BE2C (cell line): ENCODE measurements around the gene FERMT2. TPM values are rescaled to one million over a fixed set of nuclear protein-coding genes. Genes with fewer than 3 reads are reported as not detected.
A peak's percentile ranks its signal among the peaks of the same experiment; 100 is the strongest.

Experiments used
- DNase-seq: peaks from one replicate; pipeline ENCODE4 v3.0.0-alpha.2; 2020
- H3K27me3 ChIP-seq: fragments of 250-450 bp; sonication (Bioruptor Pico); 2 replicates; pipeline ENCODE4 v1.5.1; 2020; ENCODE audit warnings: mild to moderate bottlenecking
- H3K36me3 ChIP-seq: fragments of 250-450 bp; sonication (Bioruptor Pico); 2 replicates; pipeline ENCODE4 v1.5.1; 2020; ENCODE audit warnings: mild to moderate bottlenecking
- H3K4me1 ChIP-seq: fragments of 250-450 bp; sonication (Bioruptor Pico); 2 replicates; pipeline ENCODE4 v1.5.1; 2020
- H3K4me3 ChIP-seq: 2 replicates; pipeline ENCODE4 v1.5.1; 2011; ENCODE audit warnings: low read depth, low read length
- H3K9me3 ChIP-seq: fragments of 250-450 bp; sonication (Bioruptor Pico); 2 replicates; pipeline ENCODE4 v1.5.1; 2020
- polyA plus RNA-seq: library from polyadenylated mRNA; unstranded; fragments of >200 nt; gene quantifications from one replicate; pipeline ENCODE4 v1.2.1, GENCODE V29; 2012; ENCODE audit warnings: low read depth, missing spikeins; ENCODE audit not compliant: insufficient read length, insufficient read depth
- TF ChIP-seq, protein P1 (sequence below): IDR thresholded peaks from 2 replicates; pipeline ENCODE4 v1.5.1; 2012; ENCODE audit warnings: mild to moderate bottlenecking, low read depth, low read length

Gene FERMT2
- 165 TPM for polyA plus RNA-seq

DNA sequence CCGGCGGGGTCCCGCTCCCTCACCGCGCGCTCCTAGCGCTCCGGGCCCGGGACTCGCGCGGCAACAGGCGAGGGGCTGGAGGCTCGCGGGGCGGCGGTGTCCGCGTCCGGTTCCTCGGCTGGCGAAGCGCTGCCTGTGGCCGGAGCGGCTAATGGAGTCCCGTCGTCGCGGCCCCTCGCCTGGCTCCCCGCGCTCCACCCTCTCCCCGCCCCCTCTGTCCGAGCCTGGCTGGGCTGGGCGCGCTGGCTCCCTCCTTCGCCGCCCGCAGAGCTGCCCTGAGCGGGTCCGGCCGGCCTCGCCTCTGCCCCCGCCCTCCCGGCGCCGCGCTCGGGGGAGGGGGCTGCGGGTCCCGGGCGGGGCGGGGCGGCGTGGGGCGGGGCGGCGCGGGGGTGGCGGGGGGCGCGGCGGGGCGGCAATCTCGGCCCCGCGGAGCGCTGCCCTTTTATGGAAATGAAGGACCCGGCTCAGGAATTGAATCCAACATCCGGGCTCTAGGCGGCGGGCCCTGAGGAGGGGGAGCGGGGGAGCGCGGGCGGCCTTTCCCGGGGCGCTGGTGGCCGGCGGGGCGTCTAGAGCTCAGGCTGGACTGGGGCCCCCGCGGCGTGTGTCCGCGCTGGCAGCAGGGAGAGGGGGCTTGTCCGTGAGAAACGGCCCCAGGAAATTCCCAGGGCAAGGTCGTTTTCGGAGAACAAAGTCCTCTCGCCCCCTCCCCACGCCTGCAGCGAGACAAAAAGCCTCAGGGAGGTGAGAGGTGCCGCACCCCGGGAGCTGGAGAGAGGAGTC is at the start of gene FERMT2:
Gene FERMT2, minus strand, starts transcription at position 153 of the 783 bp plus-strand sequence. CDS start 482 bp downstream, outside the sequence.
- peaks cover 19% of the 10 kb centered on the region for H3K36me3 ChIP-seq
- TF ChIP-seq, protein P1, sequence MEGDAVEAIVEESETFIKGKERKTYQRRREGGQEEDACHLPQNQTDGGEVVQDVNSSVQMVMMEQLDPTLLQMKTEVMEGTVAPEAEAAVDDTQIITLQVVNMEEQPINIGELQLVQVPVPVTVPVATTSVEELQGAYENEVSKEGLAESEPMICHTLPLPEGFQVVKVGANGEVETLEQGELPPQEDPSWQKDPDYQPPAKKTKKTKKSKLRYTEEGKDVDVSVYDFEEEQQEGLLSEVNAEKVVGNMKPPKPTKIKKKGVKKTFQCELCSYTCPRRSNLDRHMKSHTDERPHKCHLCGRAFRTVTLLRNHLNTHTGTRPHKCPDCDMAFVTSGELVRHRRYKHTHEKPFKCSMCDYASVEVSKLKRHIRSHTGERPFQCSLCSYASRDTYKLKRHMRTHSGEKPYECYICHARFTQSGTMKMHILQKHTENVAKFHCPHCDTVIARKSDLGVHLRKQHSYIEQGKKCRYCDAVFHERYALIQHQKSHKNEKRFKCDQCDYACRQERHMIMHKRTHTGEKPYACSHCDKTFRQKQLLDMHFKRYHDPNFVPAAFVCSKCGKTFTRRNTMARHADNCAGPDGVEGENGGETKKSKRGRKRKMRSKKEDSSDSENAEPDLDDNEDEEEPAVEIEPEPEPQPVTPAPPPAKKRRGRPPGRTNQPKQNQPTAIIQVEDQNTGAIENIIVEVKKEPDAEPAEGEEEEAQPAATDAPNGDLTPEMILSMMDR = no peak
- H3K4me1 ChIP-seq = peaks cover 22% of the 10 kb centered on the region
- H3K4me3 ChIP-seq = peak within 1 kb of the TSS; percentile 87
- no peaks in the 10 kb centered on the region for H3K27me3 ChIP-seq
- no peaks in the 10 kb centered on the region for H3K9me3 ChIP-seq
- DNase-seq = peak; percentile 95

DNA sequence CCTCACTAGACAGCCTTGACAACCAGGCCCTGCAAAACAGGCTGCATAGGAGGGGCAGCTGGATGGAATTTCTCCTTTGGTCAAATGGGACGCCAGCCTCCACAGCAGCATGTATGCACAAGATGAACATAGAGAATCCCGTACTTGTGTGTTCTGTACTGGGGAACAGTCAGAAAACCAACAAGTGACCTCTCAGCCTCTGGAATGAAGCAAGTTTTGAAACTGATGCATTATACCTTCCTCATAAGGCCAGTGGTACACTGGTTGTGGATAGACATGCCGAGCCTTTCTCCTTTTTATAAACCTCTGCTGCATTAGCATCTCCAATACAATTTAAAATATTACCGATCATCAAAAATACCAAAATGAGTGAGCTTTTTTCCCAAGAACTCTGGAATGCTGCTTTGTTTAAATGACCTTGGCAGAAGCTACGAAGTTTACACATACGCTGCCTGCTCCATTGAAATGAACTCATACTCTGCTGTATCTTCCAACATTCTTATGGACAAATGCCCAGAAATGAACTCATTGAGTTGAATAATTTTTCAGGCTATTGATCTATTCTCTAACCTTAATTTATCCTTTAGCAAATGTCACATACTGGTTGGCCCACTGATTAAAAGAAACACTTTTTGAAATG is 47.6 kb upstream of the FERMT2 start:
- DNase-seq = no peak

DNA sequence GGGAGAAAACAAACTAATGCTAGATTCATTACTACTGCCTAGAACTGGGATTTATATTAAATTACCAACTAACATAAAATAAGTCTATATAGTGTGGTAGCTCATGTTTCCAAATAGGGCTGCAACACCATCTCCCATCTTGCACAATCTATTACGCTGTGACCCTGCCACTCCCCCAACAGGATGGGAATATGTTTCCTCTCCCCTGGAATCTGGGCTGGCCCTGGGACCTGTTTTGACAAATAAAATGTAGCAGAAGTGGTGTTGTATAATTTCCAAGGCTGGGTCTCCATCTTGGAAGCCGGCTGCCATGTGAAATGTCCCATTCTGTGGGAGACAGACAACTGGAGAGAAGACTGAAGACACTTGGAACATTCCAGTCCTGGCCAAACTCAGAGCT is 45.6 kb upstream of the FERMT2 start:
- TF ChIP-seq, protein P1 = no peak
- Histone ChIP-seq H3K4me1 (no peaks in the 10 kb centered on the region), H3K27me3 (no peaks in the 10 kb centered on the region), H3K4me3 (no peak overlapping the region), H3K9me3 (no peaks in the 10 kb centered on the region), H3K36me3 (no peaks in the 10 kb centered on the region)
- DNase-seq = no peak

More for the DNA sequence above, 47.6 kb upstream of the FERMT2 start:
- TF ChIP-seq, protein P1 = no peak
- Histone ChIP-seq H3K4me1 (no peaks in the 10 kb centered on the region; the same call in 1 of the 2 replicates), H3K4me3 (no peak overlapping the region), H3K27me3 (no peaks in the 10 kb centered on the region), H3K36me3 (no peaks in the 10 kb centered on the region), H3K9me3 (no peaks in the 10 kb centered on the region)

DNA sequence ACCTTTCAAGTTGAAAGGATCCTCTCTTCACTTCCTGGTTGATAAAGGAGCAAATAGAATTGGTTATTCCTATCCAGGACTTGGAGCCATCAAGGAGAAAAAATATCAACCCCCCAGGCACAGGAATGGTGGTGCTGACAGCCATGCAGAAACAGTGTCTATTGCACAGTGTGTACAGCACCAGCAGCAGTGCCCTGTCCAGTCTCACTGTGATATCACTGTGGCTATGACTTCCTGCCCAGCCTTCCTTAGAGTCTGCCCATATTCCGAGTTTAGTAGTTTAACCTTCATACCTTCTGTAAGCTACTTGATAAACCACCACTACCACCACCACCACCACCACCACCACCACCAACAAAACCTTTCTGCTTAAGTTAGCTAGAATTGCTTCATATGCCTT is 45.1 kb upstream of the FERMT2 start:
- H3K9me3 ChIP-seq = no peaks in the 10 kb centered on the region
- H3K4me1 ChIP-seq = no peaks in the 10 kb centered on the region
- no peaks in the 10 kb centered on the region for H3K27me3 ChIP-seq
- no peak overlapping the region for H3K4me3 ChIP-seq
- H3K36me3 ChIP-seq = no peaks in the 10 kb centered on the region
- DNase-seq = no peak
- TF ChIP-seq, protein P1 = no peak

GRCh38 chr14:52992236-52992870 is 41.5 kb upstream of the FERMT2 start:
- no peak overlapping the region for H3K4me3 ChIP-seq
- H3K27me3 ChIP-seq = no peaks in the 10 kb centered on the region
- H3K36me3 ChIP-seq = no peaks in the 10 kb centered on the region
- H3K9me3 ChIP-seq = no peaks in the 10 kb centered on the region
- H3K4me1 ChIP-seq = peaks cover 8% of the 10 kb centered on the region
- TF ChIP-seq, protein P1 = no peak
- DNase-seq = no peak
